ENCODE results near the gene TOX2. TPM values are rescaled to one million over a fixed set of nuclear protein-coding genes. Genes with fewer than 3 reads are reported as not detected.
"Not testable (repeated sequence)": the region's sequence is repeated elsewhere in the genome, so short reads cannot be mapped to it uniquely, and the experiment has no call there.

The TOX2 gene
- total RNA-seq, 1 donor = 1.1 TPM

DNA sequence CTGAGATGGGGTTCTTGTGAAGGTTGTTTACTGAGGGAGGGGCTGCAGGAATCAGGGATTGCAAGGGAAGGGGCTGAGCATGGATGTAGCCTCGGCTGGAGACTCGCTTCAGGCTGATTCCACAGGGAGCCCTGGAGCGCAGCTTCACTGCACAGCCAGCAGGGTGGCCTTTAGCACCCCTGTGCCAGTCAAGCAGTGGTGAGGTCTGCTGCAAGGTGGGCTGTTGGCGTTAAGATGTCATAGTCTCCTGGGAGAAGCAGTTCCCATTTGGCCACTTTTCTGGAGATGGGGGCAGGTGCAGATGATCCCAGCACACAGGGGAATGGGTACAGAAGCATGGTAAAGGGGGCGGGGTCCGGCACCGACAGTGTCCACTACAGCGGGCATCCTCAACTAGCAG lies 126.3 kb downstream of the TOX2 start:
- TF ChIP-seq, protein P1, sequence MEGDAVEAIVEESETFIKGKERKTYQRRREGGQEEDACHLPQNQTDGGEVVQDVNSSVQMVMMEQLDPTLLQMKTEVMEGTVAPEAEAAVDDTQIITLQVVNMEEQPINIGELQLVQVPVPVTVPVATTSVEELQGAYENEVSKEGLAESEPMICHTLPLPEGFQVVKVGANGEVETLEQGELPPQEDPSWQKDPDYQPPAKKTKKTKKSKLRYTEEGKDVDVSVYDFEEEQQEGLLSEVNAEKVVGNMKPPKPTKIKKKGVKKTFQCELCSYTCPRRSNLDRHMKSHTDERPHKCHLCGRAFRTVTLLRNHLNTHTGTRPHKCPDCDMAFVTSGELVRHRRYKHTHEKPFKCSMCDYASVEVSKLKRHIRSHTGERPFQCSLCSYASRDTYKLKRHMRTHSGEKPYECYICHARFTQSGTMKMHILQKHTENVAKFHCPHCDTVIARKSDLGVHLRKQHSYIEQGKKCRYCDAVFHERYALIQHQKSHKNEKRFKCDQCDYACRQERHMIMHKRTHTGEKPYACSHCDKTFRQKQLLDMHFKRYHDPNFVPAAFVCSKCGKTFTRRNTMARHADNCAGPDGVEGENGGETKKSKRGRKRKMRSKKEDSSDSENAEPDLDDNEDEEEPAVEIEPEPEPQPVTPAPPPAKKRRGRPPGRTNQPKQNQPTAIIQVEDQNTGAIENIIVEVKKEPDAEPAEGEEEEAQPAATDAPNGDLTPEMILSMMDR (IDR thresholded peaks at IDR 0.05; ENCODE audit: extremely low read depth, low read depth, low read length) = peak; percentile 5
- H3K9me3 ChIP-seq (ENCODE audit: low read depth, low read length) = no peaks in the 10 kb centered on the region
- DNase-seq (ENCODE audit: insufficient read length, low spot score, missing footprints) = no peak
- peaks cover 30% of the 10 kb centered on the region for H3K27me3 ChIP-seq (ENCODE audit: insufficient read depth, low read length)
- no peak overlapping the region for H3K27ac ChIP-seq (ENCODE audit: low read depth, low read length)
- H3K4me3 ChIP-seq (ENCODE audit: insufficient read depth, low read length) = no peak overlapping the region
- no peak overlapping the region for H2AFZ ChIP-seq (ENCODE audit: low read length)
- H3K36me3 ChIP-seq (ENCODE audit: insufficient read depth, low read length) = no peaks in the 10 kb centered on the region
- no peak overlapping the region for H3K4me2 ChIP-seq (ENCODE audit: insufficient read depth, low read length)
- H4K20me1 ChIP-seq (ENCODE audit: insufficient read depth, low read length) = no peaks in the 10 kb centered on the region
- no peaks in the 10 kb centered on the region for H3K79me2 ChIP-seq (ENCODE audit: insufficient read depth, low read length)
- H3K4me1 ChIP-seq (ENCODE audit: insufficient read depth, low read length) = no peaks in the 10 kb centered on the region

DNA sequence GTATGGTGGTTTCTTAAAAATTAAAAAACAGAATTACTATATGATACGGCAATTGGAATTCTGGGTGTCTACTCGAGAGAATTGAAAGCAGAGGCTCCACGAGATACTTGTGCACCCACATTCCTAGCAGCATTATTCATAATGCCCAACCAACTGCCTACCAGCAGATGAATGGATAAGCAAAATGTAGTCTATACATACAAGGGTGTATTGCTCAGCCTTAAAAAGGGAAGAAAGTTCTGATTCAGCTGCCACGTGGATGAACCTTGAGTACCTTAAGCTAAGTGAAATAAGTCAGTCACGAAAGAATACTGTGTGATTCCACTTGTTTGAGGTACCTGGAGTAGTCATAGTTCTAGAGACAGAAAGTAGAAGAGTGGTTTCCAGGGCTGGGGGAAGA lies 130.1 kb downstream of the TOX2 start:
- not testable (repeated sequence) for H2AFZ ChIP-seq (ENCODE audit: low read length); H3K9me3 ChIP-seq (ENCODE audit: low read depth, low read length); H3K79me2 ChIP-seq (ENCODE audit: insufficient read depth, low read length); H4K20me1 ChIP-seq (ENCODE audit: insufficient read depth, low read length); H3K4me2 ChIP-seq (ENCODE audit: insufficient read depth, low read length); H3K36me3 ChIP-seq (ENCODE audit: insufficient read depth, low read length); H3K4me3 ChIP-seq (ENCODE audit: insufficient read depth, low read length); H3K4me1 ChIP-seq (ENCODE audit: insufficient read depth, low read length); H3K27me3 ChIP-seq (ENCODE audit: insufficient read depth, low read length); DNase-seq (ENCODE audit: insufficient read length, low spot score, missing footprints); H3K27ac ChIP-seq (ENCODE audit: low read depth, low read length)

DNA sequence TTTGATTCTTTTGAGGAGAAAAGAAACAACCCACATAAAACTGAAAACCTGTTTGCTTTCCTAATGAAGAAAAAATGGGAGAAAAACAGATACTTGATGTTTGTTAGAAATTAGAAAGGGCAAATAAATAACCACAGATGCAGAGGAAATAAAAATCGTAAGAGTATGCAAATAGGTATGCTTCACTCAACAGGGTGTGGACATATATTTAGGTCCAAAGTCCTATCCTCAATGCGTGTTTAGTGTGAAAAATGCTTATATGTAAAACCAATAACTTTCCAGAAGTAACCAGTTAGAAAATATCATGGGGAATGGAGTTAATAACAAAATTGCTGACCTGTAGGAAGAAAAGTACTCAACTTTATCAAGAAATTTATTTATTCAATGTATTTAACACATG lies 135.7 kb downstream of the TOX2 start:
- no peak overlapping the region for H3K27ac ChIP-seq (ENCODE audit: low read depth, low read length)
- H3K79me2 ChIP-seq (ENCODE audit: insufficient read depth, low read length) = no peaks in the 10 kb centered on the region
- H3K4me2 ChIP-seq (ENCODE audit: insufficient read depth, low read length) = no peak overlapping the region
- no peaks in the 10 kb centered on the region for H4K20me1 ChIP-seq (ENCODE audit: insufficient read depth, low read length)
- no peaks in the 10 kb centered on the region for H3K4me1 ChIP-seq (ENCODE audit: insufficient read depth, low read length)
- no peaks in the 10 kb centered on the region for H3K9me3 ChIP-seq (ENCODE audit: low read depth, low read length)
- H2AFZ ChIP-seq (ENCODE audit: low read length) = no peak overlapping the region
- no peak for DNase-seq (ENCODE audit: insufficient read length, low spot score, missing footprints)
- no peaks in the 10 kb centered on the region for H3K27me3 ChIP-seq (ENCODE audit: insufficient read depth, low read length)
- no peak overlapping the region for H3K4me3 ChIP-seq (ENCODE audit: insufficient read depth, low read length)
- H3K36me3 ChIP-seq (ENCODE audit: insufficient read depth, low read length) = no peaks in the 10 kb centered on the region
- TF ChIP-seq, protein P1 (IDR thresholded peaks at IDR 0.05; ENCODE audit: extremely low read depth, low read depth, low read length) = no peak

DNA sequence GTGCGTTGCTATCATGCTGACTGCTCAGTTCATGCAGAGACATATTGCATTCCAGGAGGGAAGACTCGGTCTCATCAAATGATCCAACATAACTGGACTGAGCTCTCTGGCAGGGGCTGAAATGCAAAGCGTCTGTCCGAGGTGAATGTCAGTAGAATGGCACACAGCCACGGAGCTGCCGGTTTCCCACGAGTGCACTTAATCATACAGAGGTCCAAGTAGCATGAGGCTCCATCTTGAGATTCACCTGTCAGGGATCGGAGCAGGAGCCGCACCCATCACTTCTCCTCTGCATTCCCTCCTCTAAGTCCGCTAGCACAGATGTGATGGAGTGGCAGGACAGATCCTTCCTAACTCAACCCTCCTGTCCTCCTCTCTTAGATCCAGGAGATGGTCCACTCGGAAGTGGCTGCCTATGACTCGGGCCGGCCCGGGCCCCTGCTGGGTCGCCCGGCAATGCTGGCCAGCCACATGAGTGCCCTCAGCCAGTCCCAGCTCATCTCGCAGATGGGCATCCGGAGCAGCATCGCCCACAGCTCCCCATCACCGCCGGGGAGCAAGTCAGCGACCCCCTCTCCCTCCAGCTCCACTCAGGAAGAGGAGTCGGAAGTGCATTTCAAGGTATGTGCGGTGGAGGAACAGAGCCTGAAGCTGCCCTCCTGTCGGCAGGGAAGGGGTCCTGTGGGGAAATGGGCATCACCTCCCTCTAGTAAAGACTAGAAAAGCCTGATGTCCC lies 136.4 kb downstream of the TOX2 start:
- Histone ChIP-seq H3K4me2 (ENCODE audit: insufficient read depth, low read length) (no peak overlapping the region), H2AFZ (ENCODE audit: low read length) (no peak overlapping the region), H3K79me2 (ENCODE audit: insufficient read depth, low read length) (no peaks in the 10 kb centered on the region), H3K27me3 (ENCODE audit: insufficient read depth, low read length) (no peaks in the 10 kb centered on the region), H3K4me1 (ENCODE audit: insufficient read depth, low read length) (no peaks in the 10 kb centered on the region), H3K27ac (ENCODE audit: low read depth, low read length) (no peak overlapping the region), H3K36me3 (ENCODE audit: insufficient read depth, low read length) (no peaks in the 10 kb centered on the region), H3K4me3 (ENCODE audit: insufficient read depth, low read length) (no peak overlapping the region), H3K9me3 (ENCODE audit: low read depth, low read length) (no peaks in the 10 kb centered on the region), H4K20me1 (ENCODE audit: insufficient read depth, low read length) (no peaks in the 10 kb centered on the region)
- TF ChIP-seq, protein P1 (IDR thresholded peaks at IDR 0.05; ENCODE audit: extremely low read depth, low read depth, low read length) = no peak
- DNase-seq (ENCODE audit: insufficient read length, low spot score, missing footprints) = peak; percentile 64
